Measurements from ENCODE around the gene RXFP2.

The RXFP2 gene

GRCh38 chr13:31815361-31816144 lies 76.2 kb downstream of the RXFP2 start:
- Histone ChIP-seq H3K79me2 (ENCODE audit: low read length) (no peaks in the 10 kb centered on the region), H3K4me3 (ENCODE audit: low read length) (no peak overlapping the region), H3K4me1 (ENCODE audit: low read length) (no peaks in the 10 kb centered on the region), H3K27me3 (replicated peaks; ENCODE audit: insufficient read depth, low read length) (no peaks in the 10 kb centered on the region), H3K9me3 (replicated peaks; ENCODE audit: insufficient read depth, low read length) (no peaks in the 10 kb centered on the region), H3K9ac (ENCODE audit: low read length) (no peak overlapping the region), H4K20me1 (ENCODE audit: insufficient read depth, low read length) (no peaks in the 10 kb centered on the region), H3F3A (ENCODE audit: insufficient read depth, low read length) (no peaks in the 10 kb centered on the region), H3K27ac (ENCODE audit: low read length) (no peak overlapping the region), H3K36me3 (replicated peaks; ENCODE audit: insufficient read depth, low read length) (no peaks in the 10 kb centered on the region), H3K9me2 (replicated peaks; ENCODE audit: insufficient read depth, low read length) (no peaks in the 10 kb centered on the region), H3K4me2 (ENCODE audit: low read depth, low read length) (no peak overlapping the region), H2AFZ (ENCODE audit: low read length) (no peak overlapping the region)
- DNase-seq = no peak
- TF ChIP-seq EZH2 (optimal IDR thresholded peaks at IDR 0.05; ENCODE audit: low read depth, low read length) (no peak), CTCF (IDR thresholded peaks at IDR 0.05; ENCODE audit: low read length) (no peak), EZH2phosphoT487 (IDR thresholded peaks at IDR 0.05; ENCODE audit: low read length) (no peak)

GRCh38 chr13:31818236-31818635 lies 78.9 kb downstream of the RXFP2 start:
- Histone ChIP-seq H3F3A (ENCODE audit: insufficient read depth, low read length) (no peaks in the 10 kb centered on the region), H3K4me2 (ENCODE audit: low read depth, low read length) (no peak overlapping the region), H3K4me1 (ENCODE audit: low read length) (no peaks in the 10 kb centered on the region), H3K27me3 (replicated peaks; ENCODE audit: insufficient read depth, low read length) (no peaks in the 10 kb centered on the region), H3K27ac (ENCODE audit: low read length) (no peak overlapping the region), H3K9ac (ENCODE audit: low read length) (no peak overlapping the region), H3K9me3 (replicated peaks; ENCODE audit: insufficient read depth, low read length) (no peaks in the 10 kb centered on the region), H3K79me2 (ENCODE audit: low read length) (no peaks in the 10 kb centered on the region), H4K20me1 (ENCODE audit: insufficient read depth, low read length) (no peaks in the 10 kb centered on the region), H3K36me3 (replicated peaks; ENCODE audit: insufficient read depth, low read length) (no peaks in the 10 kb centered on the region), H3K4me3 (ENCODE audit: low read length) (no peak overlapping the region), H3K9me2 (replicated peaks; ENCODE audit: insufficient read depth, low read length) (no peaks in the 10 kb centered on the region), H2AFZ (ENCODE audit: low read length) (no peak overlapping the region)
- TF ChIP-seq EZH2phosphoT487 (IDR thresholded peaks at IDR 0.05; ENCODE audit: low read length) (no peak), CTCF (IDR thresholded peaks at IDR 0.05; ENCODE audit: low read length) (no peak), EZH2 (optimal IDR thresholded peaks at IDR 0.05; ENCODE audit: low read depth, low read length) (no peak)
- no peak for DNase-seq

GRCh38 chr13:31824705-31825517 lies 85.6 kb downstream of the RXFP2 start:
- Histone ChIP-seq H3K36me3 (replicated peaks; ENCODE audit: insufficient read depth, low read length) (no peaks in the 10 kb centered on the region), H3K4me1 (ENCODE audit: low read length) (no peaks in the 10 kb centered on the region), H3K4me3 (ENCODE audit: low read length) (no peak overlapping the region), H2AFZ (ENCODE audit: low read length) (no peak overlapping the region), H3K9me2 (replicated peaks; ENCODE audit: insufficient read depth, low read length) (no peaks in the 10 kb centered on the region), H4K20me1 (ENCODE audit: insufficient read depth, low read length) (no peaks in the 10 kb centered on the region), H3K9me3 (replicated peaks; ENCODE audit: insufficient read depth, low read length) (no peaks in the 10 kb centered on the region), H3K27me3 (replicated peaks; ENCODE audit: insufficient read depth, low read length) (no peaks in the 10 kb centered on the region), H3K27ac (ENCODE audit: low read length) (no peak overlapping the region), H3K4me2 (ENCODE audit: low read depth, low read length) (no peak overlapping the region), H3K79me2 (ENCODE audit: low read length) (no peaks in the 10 kb centered on the region), H3K9ac (ENCODE audit: low read length) (no peak overlapping the region), H3F3A (ENCODE audit: insufficient read depth, low read length) (no peaks in the 10 kb centered on the region)
- TF ChIP-seq CTCF (IDR thresholded peaks at IDR 0.05; ENCODE audit: low read length) (0 out of 2 replicates have a peak, but pooled peaks have one; percentile 7), EZH2phosphoT487 (IDR thresholded peaks at IDR 0.05; ENCODE audit: low read length) (no peak)
- peak; percentile 6 for DNase-seq

Measured in MM.1S (cell line).